Measurements from ENCODE around the gene CMC2.

CMC2 gene

DNA sequence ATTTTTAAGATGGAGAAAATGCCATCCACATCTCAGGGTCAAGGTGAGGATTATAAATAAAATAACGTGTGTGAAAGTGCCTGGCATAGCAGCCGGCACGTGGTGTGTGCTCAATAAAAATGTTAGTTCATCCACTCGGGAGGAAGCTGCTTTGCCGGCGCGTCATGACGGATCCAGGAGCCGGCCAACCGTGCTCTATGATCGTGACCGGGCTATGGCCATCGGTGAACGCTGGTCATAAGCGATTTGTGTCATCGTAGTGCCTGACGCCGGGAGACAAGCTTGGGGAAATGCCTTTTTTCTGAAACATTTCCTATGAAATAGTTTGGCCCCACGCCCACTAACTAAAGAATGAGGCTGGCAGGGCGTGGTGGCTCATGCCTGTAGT, 74.0 kb downstream of the CMC2 start:
- no peak for DNase-seq (ENCODE audit: low read depth in 3 of 3)

- peak in 1 of 3 experiments; percentile 9 for DNase-seq (ENCODE audit: low read depth in 3 of 3)
Observed at GRCh38 chr16:80931801-80932707, 74.6 kb downstream of the CMC2 start.

DNA sequence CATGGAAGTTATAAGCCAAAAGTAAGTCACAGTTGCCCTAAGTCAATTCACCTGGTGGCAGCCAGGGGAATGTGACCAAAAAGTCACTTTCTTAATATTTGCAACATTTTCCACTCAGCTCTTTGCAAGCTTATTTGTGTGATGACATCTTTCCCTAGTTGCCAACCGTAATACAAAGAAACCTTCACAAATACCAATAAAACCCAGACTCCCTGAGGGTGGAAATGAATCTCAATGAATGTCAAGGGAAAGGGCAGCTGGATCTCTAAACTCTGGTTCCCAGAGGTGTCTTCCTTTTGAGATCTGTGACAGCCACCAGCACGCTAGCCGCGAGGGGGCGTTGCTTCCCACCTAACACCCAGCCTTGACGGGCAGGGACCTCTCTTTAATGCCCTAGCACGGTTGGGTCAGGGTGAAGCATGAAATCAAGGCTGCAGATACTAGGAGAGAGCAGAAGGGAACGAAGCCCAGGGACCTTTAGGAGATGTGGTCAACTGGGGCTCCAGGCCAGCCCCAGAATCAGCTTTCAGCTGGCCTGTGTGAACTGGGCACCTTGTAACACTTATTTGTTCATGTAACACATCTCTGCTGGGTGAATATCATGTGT, 82.2 kb downstream of the CMC2 start:
- DNase-seq (ENCODE audit: low read depth in 3 of 3), result peak in 1 of 3 experiments; percentile 44

DNA sequence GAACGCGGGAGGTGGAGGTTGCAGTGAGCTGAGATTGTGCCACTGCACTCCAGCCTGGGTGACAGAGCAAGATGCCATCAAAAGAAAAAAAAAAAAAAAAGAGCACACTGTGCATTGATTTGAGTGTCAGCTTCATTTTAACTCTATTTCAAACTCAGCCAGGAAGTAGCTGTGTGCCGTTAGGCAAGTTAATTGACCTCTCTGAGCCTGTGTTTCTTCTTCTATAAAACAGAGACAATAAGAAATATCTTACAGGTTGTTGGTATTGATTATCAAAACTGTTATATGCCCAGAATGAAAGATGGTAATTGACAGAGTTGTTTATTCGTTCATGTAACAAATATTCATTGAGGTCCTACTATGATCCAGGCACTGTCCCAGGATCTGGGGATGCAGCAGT, 83.3 kb downstream of the CMC2 start:
- no peak for DNase-seq (ENCODE audit: low read depth in 3 of 3)

All from stimulated activated CD4-positive, alpha-beta T cell treated with anti-CD3 and anti-CD28 coated beads, TNF-alpha, amount 100 ng/mL, for 24 hours (primary cell).